Inflammatory macrophage (primary cell): ENCODE results near the gene ESPN.
A peak's percentile ranks its signal among the peaks of the same experiment; 100 is the strongest.
"Not testable (repeated sequence)": the region's sequence is repeated elsewhere in the genome, so short reads cannot be mapped to it uniquely, and the experiment has no call there.

Experiments used
- DNase-seq, 2 donors: peaks; one replicate each; pipeline ENCODE4 v3.0.0-alpha.2; 2020 to 2022
- total RNA-seq, 18 experiments: gene quantifications; one replicate each; lab custom pipeline; 2026; ENCODE audit warnings: mixed read lengths in 6 of 18, inconsistent platforms in 2 of 18; lab: John Stamatoyannopoulos, UW

The ESPN gene
- 0 to 0.90 (median 0.27) reads per million in 18 experiments for total RNA-seq

GRCh38 chr1:6424619-6425593 lies at the start of gene ESPN:
ESPN (plus strand) TSS chr1:6424776; CDS start chr1:6424956, 180 bp downstream.
- DNase-seq: peak in 1 of 2 donors; percentile 18

GRCh38 chr1:6378096-6378746 lies 46.4 kb upstream of the ESPN start:
- no peak for DNase-seq

DNA sequence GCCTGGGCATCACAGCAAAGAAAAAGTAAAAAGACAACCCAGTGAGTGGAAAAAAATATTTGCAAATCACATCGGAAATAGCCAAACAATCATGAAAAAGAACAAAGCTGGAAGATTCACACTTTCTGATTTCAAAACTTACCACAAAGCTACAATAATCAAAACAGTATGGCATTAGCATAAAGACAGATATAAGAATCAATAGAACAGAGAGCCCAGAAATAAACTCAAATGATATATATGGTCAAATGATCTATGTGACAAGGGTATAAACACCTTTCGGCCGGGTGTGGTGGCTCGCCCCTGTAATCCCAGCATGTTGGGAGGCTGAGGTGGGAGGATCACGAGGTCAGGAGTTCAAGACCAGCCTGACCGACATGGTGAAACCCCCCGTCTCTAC lies 44.5 kb upstream of the ESPN start:
- no peak for DNase-seq

- DNase-seq: no peak
Measured at GRCh38 chr1:6384135-6384534, 40.4 kb upstream of the ESPN start.

DNA sequence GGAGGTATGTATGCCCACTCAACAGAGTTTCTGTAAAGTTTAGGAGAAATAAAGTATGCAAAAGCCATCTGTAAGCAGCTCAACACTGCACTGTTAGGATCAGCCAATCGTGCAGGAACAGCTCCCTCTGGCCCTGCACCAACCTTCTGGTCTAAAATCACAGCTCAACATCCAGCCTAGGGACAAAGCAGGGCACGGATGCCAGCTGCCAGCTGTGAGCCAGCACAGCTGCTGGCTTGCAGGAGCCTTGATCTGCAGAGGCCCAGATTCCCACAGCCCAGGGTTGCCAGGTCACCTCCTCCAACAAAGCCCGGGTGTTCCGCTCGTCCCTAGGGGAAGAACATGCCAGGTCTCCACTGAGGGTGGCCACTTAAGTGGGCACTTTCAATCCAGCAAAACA lies 39.6 kb upstream of the ESPN start:
- no peak for DNase-seq

- DNase-seq: peak; percentile 26 to 65
Measured at GRCh38 chr1:6385488-6386191, 38.9 kb upstream of the ESPN start.

- DNase-seq: no peak
Measured at GRCh38 chr1:6386371-6386949, 38.1 kb upstream of the ESPN start.

DNA sequence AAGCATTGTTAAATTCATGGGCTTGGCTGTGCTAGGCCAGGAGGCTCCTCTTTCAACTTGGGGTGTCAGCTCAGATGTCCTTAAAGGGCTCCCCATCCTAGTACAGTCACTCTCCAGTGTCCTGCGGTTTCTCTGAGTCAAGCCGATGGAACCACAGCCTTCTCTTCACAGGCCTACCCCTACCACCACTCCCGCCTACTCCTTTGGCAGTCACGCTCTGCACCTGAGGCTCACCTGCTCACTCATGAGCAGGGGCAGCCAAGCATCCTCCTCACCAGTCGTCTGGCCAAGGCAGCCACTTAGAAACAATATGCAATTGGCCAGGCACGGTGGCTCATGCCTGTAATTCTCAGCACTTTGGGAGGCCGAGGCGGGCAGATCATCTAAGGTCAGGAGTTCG lies 34.6 kb upstream of the ESPN start:
- DNase-seq: no peak

DNA sequence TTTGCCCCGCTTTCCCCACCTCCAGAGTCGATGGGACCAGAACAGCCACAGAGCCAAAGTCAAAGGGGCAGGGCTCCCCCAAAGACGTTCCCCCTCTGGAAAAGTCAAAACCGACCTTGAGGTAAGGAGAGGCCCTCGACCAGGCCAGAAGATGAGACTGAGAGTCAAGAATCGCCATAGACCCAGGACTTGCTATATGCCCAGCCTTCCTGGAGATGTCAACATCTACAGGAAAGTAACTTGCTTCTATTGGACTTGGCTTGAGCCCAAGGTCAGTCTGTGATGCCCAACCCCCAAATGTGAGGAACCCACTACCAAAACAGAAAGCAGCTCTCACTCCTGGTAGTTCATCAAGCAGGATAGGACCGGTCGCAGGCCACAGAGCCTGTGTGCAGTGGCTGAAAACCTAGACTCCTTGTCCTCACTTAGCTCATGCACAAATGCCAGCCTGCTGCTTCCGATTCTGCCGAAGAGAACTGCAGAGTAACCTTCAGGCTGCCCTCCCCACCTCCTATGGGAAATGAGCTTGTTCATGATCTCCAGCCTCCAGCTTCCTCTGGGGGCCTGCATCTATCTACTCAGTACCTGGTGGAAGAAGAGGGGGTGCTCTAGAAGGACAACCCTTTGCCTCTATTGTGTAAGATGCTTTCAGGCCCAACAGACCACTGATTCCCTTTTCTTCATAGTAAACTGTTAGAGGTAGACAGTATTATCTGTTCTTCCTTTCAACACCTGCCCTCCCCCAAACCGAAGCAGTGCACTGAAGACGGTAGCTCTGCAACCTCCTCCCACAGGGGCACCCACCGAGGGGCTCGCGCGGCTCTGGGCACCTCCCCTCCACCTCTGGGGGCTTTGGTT lies 32.4 kb upstream of the ESPN start:
- DNase-seq: peak in 1 of 2 donors; percentile 19

- no peak for DNase-seq
Measured at GRCh38 chr1:6392809-6393399, 31.7 kb upstream of the ESPN start.

- peak; percentile 87 to 92 for DNase-seq
Measured at GRCh38 chr1:6393400-6394187, 31.0 kb upstream of the ESPN start, which contains the start of gene ACOT7. ACOT7 (minus strand) TSS chr1:6393767; CDS start chr1:6393399, 368 bp downstream.

- not testable (repeated sequence) for DNase-seq
Measured at GRCh38 chr1:6395130-6395529, 29.4 kb upstream of the ESPN start.

GRCh38 chr1:6395781-6396244 lies 28.8 kb upstream of the ESPN start:
- not testable (repeated sequence) for DNase-seq

DNA sequence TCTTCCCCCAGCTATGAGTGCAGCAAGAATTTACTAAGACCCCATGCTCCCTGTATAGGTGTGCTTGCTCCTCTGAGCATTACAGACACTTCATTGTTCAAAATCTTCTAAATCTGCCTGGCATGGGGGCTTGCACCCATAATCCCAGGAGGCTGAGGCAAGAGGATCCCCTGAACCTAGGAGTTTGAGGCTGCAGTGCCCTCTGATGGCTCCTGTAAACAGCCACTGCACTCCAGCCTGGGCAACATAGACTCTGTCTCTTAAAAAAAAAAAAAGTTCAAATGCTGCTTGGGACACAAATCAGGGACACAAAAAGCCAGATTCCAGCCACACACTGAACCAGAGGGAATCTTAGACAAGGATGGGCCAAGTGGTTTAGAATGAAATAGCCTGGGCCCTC lies 27.6 kb upstream of the ESPN start:
- DNase-seq: no peak

- DNase-seq: peak; percentile 50 to 68
Measured at GRCh38 chr1:6397844-6398441, 26.6 kb upstream of the ESPN start.

- no peak for DNase-seq
Measured at GRCh38 chr1:6399294-6399693, 25.3 kb upstream of the ESPN start.

DNA sequence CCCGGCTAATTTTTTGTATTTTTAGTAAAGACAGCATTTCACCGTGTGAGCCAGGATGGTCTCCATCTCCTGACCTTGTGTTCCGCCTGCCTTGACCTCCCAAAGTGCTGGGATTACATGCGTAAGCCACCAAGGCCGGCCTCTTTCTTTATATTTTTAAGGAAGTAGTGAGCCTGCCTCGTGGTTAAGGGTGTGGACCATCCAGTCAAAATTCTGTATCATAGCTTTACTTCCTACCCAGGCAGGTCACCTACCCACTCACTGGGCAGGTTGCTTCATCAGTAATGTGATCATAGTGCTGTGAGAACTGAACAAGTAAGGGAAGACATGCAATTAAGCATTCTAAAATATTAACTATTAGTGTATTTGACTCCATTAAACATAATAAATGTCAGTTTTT lies 22.9 kb upstream of the ESPN start:
- peak; percentile 95 to 98 for DNase-seq

- DNase-seq: no peak
Measured at GRCh38 chr1:6408023-6408422, 16.6 kb upstream of the ESPN start.

DNA sequence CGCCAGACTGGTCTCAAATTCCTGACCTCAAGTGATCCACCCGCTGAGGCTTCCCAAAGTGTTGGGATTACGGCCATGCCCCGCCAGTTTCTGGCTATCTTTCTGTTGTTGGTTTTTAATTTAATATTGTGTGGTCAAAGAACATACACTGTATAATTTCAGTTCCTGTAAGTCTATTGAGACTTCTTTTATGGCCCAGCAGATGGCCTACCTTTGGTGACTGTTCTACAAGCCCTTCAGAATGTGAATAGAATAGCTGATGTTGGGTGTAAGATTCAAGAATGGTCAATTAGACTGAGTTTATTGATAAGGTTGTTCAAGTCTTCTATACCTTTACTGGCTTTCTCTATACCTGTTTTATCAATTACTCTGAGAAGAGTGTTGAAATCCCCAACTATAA lies 15.5 kb upstream of the ESPN start:
- DNase-seq: peak in 1 of 2 donors; percentile 29

DNA sequence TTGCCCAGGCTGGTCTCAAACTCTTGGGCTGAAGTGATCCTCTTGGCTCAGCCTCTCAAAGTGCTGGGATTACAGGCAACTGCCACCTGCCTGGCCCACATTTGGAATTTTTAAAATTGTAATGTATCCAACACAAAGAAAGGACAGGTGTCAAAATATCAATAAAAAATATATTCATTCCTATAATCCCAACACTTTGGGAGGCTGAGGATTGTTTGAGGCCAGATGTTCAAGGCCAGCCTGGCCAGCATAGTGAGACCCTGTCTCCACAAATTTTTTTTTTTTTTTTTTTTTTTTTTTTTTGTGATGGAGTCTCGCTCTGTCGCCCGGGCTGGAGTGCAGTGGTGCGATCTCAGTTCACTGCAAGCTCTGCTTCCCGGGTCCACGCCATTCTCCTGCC lies 14.8 kb upstream of the ESPN start:
- no peak for DNase-seq
